ENCODE results near the gene ZNF343. TPM values are rescaled to one million over a fixed set of nuclear protein-coding genes. Genes with fewer than 3 reads are reported as not detected.

Gene ZNF343
- total RNA-seq: 11.0 and 16.2 TPM in 2 replicates

DNA sequence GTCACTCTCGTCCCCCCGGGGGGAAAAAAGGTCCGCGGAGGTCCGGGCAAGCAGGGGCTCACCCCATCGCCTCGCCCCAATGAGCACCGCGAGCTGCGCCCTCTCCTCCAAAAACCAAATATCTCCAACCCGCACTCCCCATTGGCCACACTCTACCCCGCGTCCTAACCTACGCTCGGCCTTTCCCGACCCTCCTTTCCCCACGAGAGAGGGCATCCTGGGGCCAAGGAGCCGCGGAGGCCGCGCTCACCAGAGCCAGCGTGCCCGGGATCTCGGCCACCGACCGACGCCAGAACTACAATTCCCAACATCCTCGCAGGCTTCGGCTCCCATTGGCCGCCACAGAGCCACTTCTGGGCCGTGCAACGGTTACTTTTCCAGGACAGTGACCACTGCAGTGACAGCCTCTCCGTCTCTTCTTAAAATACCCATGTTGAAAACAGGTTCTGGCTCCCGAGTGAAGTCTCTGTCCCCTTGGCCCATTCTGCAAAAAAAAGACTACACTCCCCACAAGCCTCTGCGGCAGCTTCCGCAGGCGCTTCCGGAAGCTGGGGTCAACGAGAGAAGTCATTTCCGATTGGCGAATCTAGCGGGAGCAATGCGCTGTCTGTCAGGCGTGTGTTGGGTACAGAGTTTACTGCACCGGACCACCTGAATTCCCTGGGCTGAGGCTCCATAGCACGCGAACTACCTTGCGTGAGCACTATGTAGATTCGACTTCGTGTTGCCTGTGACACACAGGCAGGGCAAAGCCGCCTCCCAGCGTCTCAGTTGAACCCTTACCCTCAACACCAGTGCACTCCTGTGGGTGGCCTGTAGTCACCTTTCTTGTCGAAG is at the start of gene ZNF343:
Gene ZNF343 (minus strand): TSS at position 285 of the 837 bp plus-strand sequence. CDS start 15,020 bp downstream, outside the sequence.

DNA sequence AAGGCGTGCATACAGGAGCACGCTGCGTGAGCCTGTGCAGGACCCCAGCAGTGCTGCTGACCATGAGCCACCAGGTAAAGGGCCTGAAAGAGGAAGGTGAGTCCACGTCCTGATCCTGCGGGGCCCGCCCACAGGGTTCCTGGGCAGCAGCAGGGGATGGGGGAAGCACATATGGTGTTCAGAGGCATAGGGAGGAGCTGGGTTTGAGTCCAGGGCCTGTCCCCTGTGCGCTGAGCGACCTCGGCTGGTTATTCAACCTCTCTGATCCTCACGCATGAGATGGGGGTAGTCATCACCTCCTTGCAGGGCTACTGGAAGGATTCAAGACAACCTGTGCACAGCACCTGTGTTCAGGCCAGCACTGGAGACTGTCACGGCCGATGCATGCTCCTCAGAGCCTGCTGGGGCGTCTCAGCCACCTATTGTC is 27.9 kb upstream of the ZNF343 start, which contains the start of gene TMC2:
Gene TMC2 (plus strand): TSS at position 14 of the 427 bp plus-strand sequence. CDS start 49 bp downstream, at position 63.

DNA sequence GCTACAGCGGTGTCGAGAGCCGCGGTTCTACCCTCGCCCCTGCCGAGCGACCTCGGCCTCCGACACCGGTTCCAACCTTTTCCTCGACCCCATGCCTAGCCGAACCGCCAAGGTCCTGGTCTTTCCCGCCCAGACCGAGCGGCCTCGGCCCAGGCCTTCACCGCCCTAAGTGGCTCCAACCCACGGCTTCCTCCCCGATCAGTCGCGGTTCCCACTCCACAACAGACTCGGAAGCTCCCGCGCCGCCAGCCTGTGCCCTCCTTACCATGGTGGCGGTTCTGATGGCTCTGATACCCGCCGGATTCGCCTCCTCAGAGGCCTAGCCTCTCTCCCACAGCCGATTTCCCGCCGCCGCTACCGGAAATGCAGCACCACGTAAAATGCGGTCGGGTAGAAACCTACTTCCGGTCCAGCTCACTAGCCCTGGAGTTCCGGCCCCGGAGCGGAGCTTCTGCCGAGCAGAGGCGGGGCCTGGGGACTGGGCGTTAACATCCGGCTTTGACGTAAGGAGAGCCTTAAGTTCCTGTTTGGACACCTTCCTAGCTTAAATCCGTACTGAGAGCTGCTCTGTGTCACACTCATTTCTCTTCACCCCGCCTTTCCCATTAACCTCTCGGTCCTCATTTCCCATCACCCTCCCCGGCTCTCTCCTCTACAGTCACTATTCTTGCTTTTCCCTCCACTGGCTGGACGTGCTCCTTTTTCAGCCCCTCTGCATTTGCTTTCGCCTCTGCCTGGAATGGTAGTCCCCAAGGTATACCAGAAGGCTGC is 38.1 kb downstream of the ZNF343 start, which contains the start of gene SNRPB:
Gene SNRPB (minus strand): TSS at position 367 of the 771 bp plus-strand sequence. CDS start 99 bp downstream, at position 268.

Small RNA genes within 50 kb of the gene (small RNA-seq; reads per million reads assigned to genes)
- not detected for gene RF00019

Other genes with a start within 250 kb of the ZNF343 start
- not detected in 2 replicates for gene TGM3, start 212.9 kb downstream of the ZNF343 start, total RNA-seq
- not detected in 2 replicates for gene TGM6, start 128.0 kb downstream of the ZNF343 start, total RNA-seq
- 162 and 201 TPM in 2 replicates for gene SNRPB, start 38.1 kb downstream of the ZNF343 start, total RNA-seq
- under 0.01 TPM in 1 of 2 replicates, not detected in the other for gene TMC2, start 27.7 kb upstream of the ZNF343 start, total RNA-seq
- gene NOP56, start 143.7 kb upstream of the ZNF343 start, total RNA-seq: 173 and 243 TPM in 2 replicates
- 72.0 and 96.2 TPM in 2 replicates for gene IDH3B, start 155.3 kb upstream of the ZNF343 start, total RNA-seq
- gene EBF4, start 183.9 kb upstream of the ZNF343 start, total RNA-seq: 0.37 TPM in 1 of 2 replicates, not detected in the other

All from subcutaneous preadipocyte (primary cell).